NB4 (cell line): ENCODE results near the gene GRID2.

ENCODE experiments used
- POLR2A ChIP-seq: IDR thresholded peaks from 2 replicates; pipeline ENCODE4 v1.6.1; 2011; ENCODE audit warnings: mild to moderate bottlenecking; ENCODE audit not compliant: insufficient read length; ENCODE audit errors: extremely low read depth
- TF ChIP-seq, protein P1 (sequence below): IDR thresholded peaks from one replicate; pipeline ENCODE4 v1.5.1; 2012; ENCODE audit warnings: low read depth, low read length

DNA sequence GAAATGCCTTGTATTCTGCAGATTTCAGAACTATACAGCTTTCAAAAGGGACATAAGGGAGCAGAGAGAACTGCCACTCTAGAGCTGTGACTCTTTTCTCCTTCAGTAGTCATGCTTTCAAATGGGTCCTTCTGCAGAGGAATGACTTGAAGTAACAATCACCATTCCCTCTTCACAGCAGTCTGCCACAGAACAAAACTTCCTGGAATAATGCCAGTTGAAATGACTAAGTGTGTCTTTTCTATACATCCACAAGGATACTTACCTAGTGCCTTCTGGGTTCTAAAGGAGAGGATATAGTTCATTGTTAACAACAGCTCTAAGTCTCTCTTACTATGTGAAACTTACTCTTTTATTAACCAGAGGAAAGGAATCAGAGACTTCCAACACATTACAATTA lies 1009.4 kb downstream of the GRID2 start:
- TF ChIP-seq, protein P1, sequence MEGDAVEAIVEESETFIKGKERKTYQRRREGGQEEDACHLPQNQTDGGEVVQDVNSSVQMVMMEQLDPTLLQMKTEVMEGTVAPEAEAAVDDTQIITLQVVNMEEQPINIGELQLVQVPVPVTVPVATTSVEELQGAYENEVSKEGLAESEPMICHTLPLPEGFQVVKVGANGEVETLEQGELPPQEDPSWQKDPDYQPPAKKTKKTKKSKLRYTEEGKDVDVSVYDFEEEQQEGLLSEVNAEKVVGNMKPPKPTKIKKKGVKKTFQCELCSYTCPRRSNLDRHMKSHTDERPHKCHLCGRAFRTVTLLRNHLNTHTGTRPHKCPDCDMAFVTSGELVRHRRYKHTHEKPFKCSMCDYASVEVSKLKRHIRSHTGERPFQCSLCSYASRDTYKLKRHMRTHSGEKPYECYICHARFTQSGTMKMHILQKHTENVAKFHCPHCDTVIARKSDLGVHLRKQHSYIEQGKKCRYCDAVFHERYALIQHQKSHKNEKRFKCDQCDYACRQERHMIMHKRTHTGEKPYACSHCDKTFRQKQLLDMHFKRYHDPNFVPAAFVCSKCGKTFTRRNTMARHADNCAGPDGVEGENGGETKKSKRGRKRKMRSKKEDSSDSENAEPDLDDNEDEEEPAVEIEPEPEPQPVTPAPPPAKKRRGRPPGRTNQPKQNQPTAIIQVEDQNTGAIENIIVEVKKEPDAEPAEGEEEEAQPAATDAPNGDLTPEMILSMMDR = no peak
- TF ChIP-seq POLR2A = no peak
